ENCODE measurements around the gene UNG. TPM values are rescaled to one million over a fixed set of nuclear protein-coding genes. Genes with fewer than 3 reads are reported as not detected.
A peak's percentile ranks its signal among the peaks of the same experiment; 100 is the strongest.
"Not testable (repeated sequence)": the region's sequence is repeated elsewhere in the genome, so short reads cannot be mapped to it uniquely, and the experiment has no call there.

UNG gene
- total RNA-seq, 8 experiments from 2014 or later, result 16.1 to 68.6 (median 30.8) TPM

- no peak overlapping the region for H3K27ac ChIP-seq
- in situ Hi-C loops (cut with MboI; ENCODE audit: low pct_unique_long_range_greater_than_20kb in 2 of 9, low sequenced_read_pairs in 9 of 9, unreplicated experiment in 9 of 9), result no loop called here
- H3K4me3 ChIP-seq, result no peak overlapping the region
- H3K4me1 ChIP-seq (replicated peaks in 1 of 2), result no peaks in the 10 kb centered on the region
- 40 to 94% (median 76%) methylated on average over 2 to 10 of the region's 13 CpGs for WGBS, 10 experiments
- ATAC-seq (replicated peaks in 6 of 8), result peak in 1 of 8 experiments; percentile 36
Measured at GRCh38 chr12:109127533-109128242, 30.3 kb downstream of the UNG start.

GRCh38 chr12:109130297-109131153, 33.1 kb downstream of the UNG start:
- in situ Hi-C loops (cut with MboI; ENCODE audit: low pct_unique_long_range_greater_than_20kb in 2 of 9, low sequenced_read_pairs in 9 of 9, unreplicated experiment in 9 of 9), result no loop called here
- WGBS, 10 experiments, result 61 to 84% (median 73%) methylated on average over 3 to 7 of the region's 15 CpGs; no CpG with 5 or more reads in 3 of the 10 experiments
- no peak overlapping the region for H3K27ac ChIP-seq
- no peaks in the 10 kb centered on the region for H3K4me1 ChIP-seq (replicated peaks in 1 of 2)
- ATAC-seq (replicated peaks in 6 of 8), result no peak
- no peak overlapping the region for H3K4me3 ChIP-seq

- no peak overlapping the region for H3K27ac ChIP-seq
- peak in 3 of 8 experiments; percentile 17 to 66 (median 38) for ATAC-seq (replicated peaks in 6 of 8)
- in situ Hi-C loops (cut with MboI; ENCODE audit: low pct_unique_long_range_greater_than_20kb in 2 of 9, low sequenced_read_pairs in 9 of 9, unreplicated experiment in 9 of 9), result no loop called here
- no peak overlapping the region for H3K4me3 ChIP-seq
- H3K4me1 ChIP-seq (replicated peaks in 1 of 2), result no peaks in the 10 kb centered on the region
- 0 to 88% (median 59%) methylated on average over 1 to 14 of the region's 24 CpGs; no CpG with 5 or more reads in 2 of the 10 experiments for WGBS, 10 experiments
Measured at GRCh38 chr12:109131154-109132050, 34.0 kb downstream of the UNG start.

GRCh38 chr12:109134186-109134917, 37.0 kb downstream of the UNG start:
- H3K27ac ChIP-seq, result no peak overlapping the region
- H3K4me3 ChIP-seq, result no peak overlapping the region
- WGBS, 10 experiments, result 0 to 89% (median 73%) methylated on average over 1 to 4 of the region's 6 CpGs; no CpG with 5 or more reads in 3 of the 10 experiments
- peak in 3 of 8 experiments; percentile 69 to 76 (median 69) for ATAC-seq (replicated peaks in 6 of 8)
- in situ Hi-C loops (cut with MboI; ENCODE audit: low pct_unique_long_range_greater_than_20kb in 2 of 9, low sequenced_read_pairs in 9 of 9, unreplicated experiment in 9 of 9), result no loop called here
- H3K4me1 ChIP-seq (replicated peaks in 1 of 2), result no peaks in the 10 kb centered on the region

GRCh38 chr12:109137055-109137454, 39.7 kb downstream of the UNG start:
- H3K4me1 ChIP-seq (replicated peaks in 1 of 2), result no peaks in the 10 kb centered on the region
- WGBS, 10 experiments, result 0 to 100% (median 88%) methylated on average over 1 to 2 of the region's 2 CpGs; no CpG with 5 or more reads in 5 of the 10 experiments
- no peak overlapping the region for H3K27ac ChIP-seq
- ATAC-seq (replicated peaks in 6 of 8), result no peak
- H3K4me3 ChIP-seq, result no peak overlapping the region
- in situ Hi-C loops (cut with MboI; ENCODE audit: low pct_unique_long_range_greater_than_20kb in 2 of 9, low sequenced_read_pairs in 9 of 9, unreplicated experiment in 9 of 9), result no loop called here

- Histone ChIP-seq H3K4me1 (replicated peaks in 1 of 2) (no peaks in the 10 kb centered on the region), H3K27ac (no peak overlapping the region), H3K4me3 (no peak overlapping the region)
- in situ Hi-C loops (cut with MboI; ENCODE audit: low pct_unique_long_range_greater_than_20kb in 2 of 9, low sequenced_read_pairs in 9 of 9, unreplicated experiment in 9 of 9), result no loop called here
- WGBS, 10 experiments, result 36 to 100% (median 83%) methylated on average over 1 to 6 of the region's 9 CpGs; no CpG with 5 or more reads in 3 of the 10 experiments
- no peak for ATAC-seq (replicated peaks in 6 of 8)
Measured at GRCh38 chr12:109139360-109139759, 42.0 kb downstream of the UNG start.

DNA sequence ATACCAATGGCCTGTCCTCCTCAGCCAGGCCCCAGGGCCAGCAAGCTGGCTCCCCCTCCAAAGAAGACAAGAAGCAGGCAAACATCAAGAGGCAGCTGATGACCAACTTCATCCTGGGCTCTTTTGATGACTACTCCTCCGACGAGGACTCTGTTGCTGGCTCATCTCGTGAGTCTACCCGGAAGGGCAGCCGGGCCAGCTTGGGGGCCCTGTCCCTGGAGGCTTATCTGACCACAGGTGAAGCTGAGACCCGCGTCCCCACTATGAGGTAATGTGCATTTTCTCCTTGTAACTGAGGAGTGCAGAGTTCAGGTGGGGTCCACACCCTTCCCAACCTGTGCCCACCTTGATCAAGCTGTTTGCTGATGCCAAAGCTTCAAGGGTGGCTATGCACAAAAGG, 42.4 kb downstream of the UNG start:
- H3K4me1 ChIP-seq (replicated peaks in 1 of 2), result no peaks in the 10 kb centered on the region
- H3K27ac ChIP-seq, result no peak overlapping the region
- H3K4me3 ChIP-seq, result no peak overlapping the region
- no peak for ATAC-seq (replicated peaks in 6 of 8)
- 0 to 100% (median 89%) methylated on average over 1 to 6 of the region's 7 CpGs; no CpG with 5 or more reads in 5 of the 10 experiments for WGBS, 10 experiments
- in situ Hi-C loops (cut with MboI; ENCODE audit: low pct_unique_long_range_greater_than_20kb in 2 of 9, low sequenced_read_pairs in 9 of 9, unreplicated experiment in 9 of 9), result no loop called here

DNA sequence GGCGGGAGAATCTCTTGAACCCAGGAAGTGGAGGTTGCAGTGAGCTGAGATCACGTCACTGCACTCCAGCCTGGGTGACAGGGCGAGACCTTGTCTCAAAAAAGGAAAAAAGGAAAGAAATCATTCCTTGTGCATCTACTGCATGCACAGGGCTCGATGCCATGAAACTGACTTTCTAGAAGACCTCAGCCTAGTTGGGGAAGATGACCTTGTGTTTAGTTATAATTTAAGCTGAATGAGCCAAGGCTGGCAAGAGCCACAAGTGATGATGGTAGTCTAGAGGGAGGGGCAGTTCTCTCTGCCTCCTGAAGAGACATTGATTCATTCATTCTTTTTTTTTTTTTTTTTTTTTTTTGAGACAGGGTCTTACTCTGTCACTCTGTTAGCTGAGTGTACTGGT, 43.2 kb downstream of the UNG start:
- H3K4me3 ChIP-seq, result no peak overlapping the region
- no peak for ATAC-seq (replicated peaks in 6 of 8)
- H3K4me1 ChIP-seq (replicated peaks in 1 of 2), result no peaks in the 10 kb centered on the region
- no peak overlapping the region for H3K27ac ChIP-seq
- 80 to 100% (median 97%) methylated on average over 1 to 4 of the region's 4 CpGs; no CpG with 5 or more reads in 6 of the 10 experiments for WGBS, 10 experiments
- in situ Hi-C loops (cut with MboI; ENCODE audit: low pct_unique_long_range_greater_than_20kb in 2 of 9, low sequenced_read_pairs in 9 of 9, unreplicated experiment in 9 of 9), result no loop called here

GRCh38 chr12:109144224-109144623, 46.8 kb downstream of the UNG start:
- ATAC-seq (replicated peaks in 6 of 8), result no peak
- no peaks in the 10 kb centered on the region for H3K4me1 ChIP-seq (replicated peaks in 1 of 2)
- H3K27ac ChIP-seq, result no peak overlapping the region
- H3K4me3 ChIP-seq, result no peak overlapping the region
- in situ Hi-C loops (cut with MboI; ENCODE audit: low pct_unique_long_range_greater_than_20kb in 2 of 9, low sequenced_read_pairs in 9 of 9, unreplicated experiment in 9 of 9), result no loop called here
- 0 to 100% (median 14%) methylated on average over 1 to 4 of the region's 4 CpGs; no CpG with 5 or more reads in 1 of the 10 experiments for WGBS, 10 experiments

GRCh38 chr12:109147126-109147525, 49.7 kb downstream of the UNG start:
- 20 to 100% (median 71%) methylated on average over 1 of the region's 1 CpG; no CpG with 5 or more reads in 4 of the 10 experiments for WGBS, 10 experiments

DNA sequence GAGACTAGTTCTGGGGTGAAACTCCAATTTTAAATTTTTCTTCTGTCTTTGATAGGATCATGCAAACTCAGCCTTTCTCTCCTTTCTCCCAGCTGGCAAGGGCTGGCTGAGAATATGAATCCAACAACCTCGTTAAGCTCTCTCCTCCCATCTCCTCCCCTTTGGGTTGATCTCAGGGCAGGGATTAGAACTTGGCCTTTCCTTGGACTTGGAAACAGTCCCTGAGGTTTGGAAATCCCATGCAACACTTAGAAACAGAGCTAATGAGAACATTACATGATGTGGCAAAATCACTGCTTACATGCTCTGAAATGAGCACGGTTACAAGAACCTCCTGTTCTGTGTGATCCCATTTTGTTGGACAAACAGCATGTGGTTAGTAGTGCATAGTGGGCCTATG, 50.6 kb downstream of the UNG start:
- peak in 2 of 8 experiments; percentile 53 to 83 for ATAC-seq (replicated peaks in 6 of 8)
- 0 to 88% (median 43%) methylated on average over 1 to 2 of the region's 2 CpGs; no CpG with 5 or more reads in 1 of the 10 experiments for WGBS, 10 experiments
- in situ Hi-C loops (cut with MboI; ENCODE audit: low pct_unique_long_range_greater_than_20kb in 2 of 9, low sequenced_read_pairs in 9 of 9, unreplicated experiment in 9 of 9), result no loop called here
- Histone ChIP-seq H3K27ac (no peak overlapping the region), H3K4me1 (replicated peaks in 1 of 2) (no peaks in the 10 kb centered on the region), H3K4me3 (no peak overlapping the region)

More at GRCh38 chr12:109147126-109147525, 49.7 kb downstream of the UNG start:
- H3K27ac ChIP-seq; in situ Hi-C loops (cut with MboI; ENCODE audit: low pct_unique_long_range_greater_than_20kb in 2 of 9, low sequenced_read_pairs in 9 of 9, unreplicated experiment in 9 of 9); H3K4me3 ChIP-seq; ATAC-seq (replicated peaks in 6 of 8); H3K4me1 ChIP-seq (replicated peaks in 1 of 2): not testable (repeated sequence)

- Histone ChIP-seq H3K4me3 (no peak overlapping the region), H3K4me1 (replicated peaks in 1 of 2) (no peaks in the 10 kb centered on the region), H3K27ac (no peak overlapping the region)
- WGBS, 10 experiments, result 60 to 100% (median 84%) methylated on average over 1 to 5 of the region's 9 CpGs; no CpG with 5 or more reads in 4 of the 10 experiments
- no peak for ATAC-seq (replicated peaks in 6 of 8)
- in situ Hi-C loops (cut with MboI; ENCODE audit: low pct_unique_long_range_greater_than_20kb in 2 of 9, low sequenced_read_pairs in 9 of 9, unreplicated experiment in 9 of 9), result no loop called here
Measured at GRCh38 chr12:109150124-109150640, 52.8 kb downstream of the UNG start.

All from motor neuron (in vitro differentiated cells).